AG04449 (cell line): ENCODE measurements around the gene DPP3.

Experiments used
- CTCF ChIA-PET: fragments of 350-600 bp; formaldehyde crosslinking; extraction: SDS; loops from one replicate; lab custom pipeline; 2021; ENCODE audit warnings: antibody characterized with exemption; lab: Yijun Ruan, JAX
- POLR2A ChIA-PET: fragments of 400-600, 350-600 bp; formaldehyde crosslinking; extraction: SDS; loops from one replicate; lab custom pipeline; 2020; ENCODE audit warnings: antibody characterized with exemption, inconsistent platforms; lab: Yijun Ruan, JAX
- DNase-seq: peaks from one replicate; pipeline ENCODE4 v3.0.0-alpha.2; 2010; ENCODE audit warnings: low read depth, low spot score
- H3K4me3 ChIP-seq: 2 replicates; pipeline ENCODE4 v1.5.1; 2011; ENCODE audit warnings: low read depth, mild to moderate bottlenecking, control low read depth, low read length
- CTCF ChIP-seq: IDR thresholded peaks from one replicate; pipeline ENCODE4 v1.5.1; 2011; ENCODE audit warnings: mild to moderate bottlenecking, moderate library complexity, low read length, control low read depth, inconsistent platforms; ENCODE audit not compliant: insufficient read depth; ENCODE audit errors: missing control alignments

DPP3 gene

GRCh38 chr11:66555416-66555815 is 75.2 kb downstream of the DPP3 start:
- no peak for TF ChIP-seq CTCF
- POLR2A ChIA-PET: no interaction called here
- CTCF ChIA-PET: interaction anchor here (1.2 kb wide), 1 partner anchor 14 kb away, joined by 3 read pairs; no protein-coding TSS in a partner anchor
- no peak overlapping the region for H3K4me3 ChIP-seq
- DNase-seq: no peak

GRCh38 chr11:66556086-66556485 is 75.9 kb downstream of the DPP3 start:
- ChIA-PET POLR2A (no interaction called here), CTCF (no interaction called here)
- no peak overlapping the region for H3K4me3 ChIP-seq
- TF ChIP-seq CTCF: no peak
- DNase-seq: no peak

- CTCF ChIA-PET: no interaction called here
- no peak for TF ChIP-seq CTCF
- H3K4me3 ChIP-seq: no peak overlapping the region
- no peak for DNase-seq
- POLR2A ChIA-PET: no interaction called here
These were observed 77.6 kb downstream of the DPP3 start for GRCh38 chr11:66557733-66558326.
